Esophagus squamous epithelium (tissue), 4 donors: Measurements from ENCODE around the gene TAX1BP3.

ENCODE experiments used
- POLR2A ChIP-seq, 4 donors: fragments of 450-650 bp; IDR thresholded peaks; one replicate each; pipeline ENCODE4 v1.6.1; 2017; ENCODE audit warnings: antibody characterized with exemption in 4 of 4, mild to moderate bottlenecking in 4 of 4, moderate library complexity in 3 of 4
- TF ChIP-seq, protein P1 (sequence below), 6 experiments: fragments of 450-650 bp in 4 of 6; fragments of 200-600 bp in 2 of 6; sonication (generic) in 2 of 6; IDR thresholded peaks; one replicate each; pipeline ENCODE4 v1.5.1; 2016 to 2019; ENCODE audit warnings: antibody characterized with exemption in 6 of 6, mild to moderate bottlenecking in 4 of 6, moderate library complexity in 4 of 6

DNA sequence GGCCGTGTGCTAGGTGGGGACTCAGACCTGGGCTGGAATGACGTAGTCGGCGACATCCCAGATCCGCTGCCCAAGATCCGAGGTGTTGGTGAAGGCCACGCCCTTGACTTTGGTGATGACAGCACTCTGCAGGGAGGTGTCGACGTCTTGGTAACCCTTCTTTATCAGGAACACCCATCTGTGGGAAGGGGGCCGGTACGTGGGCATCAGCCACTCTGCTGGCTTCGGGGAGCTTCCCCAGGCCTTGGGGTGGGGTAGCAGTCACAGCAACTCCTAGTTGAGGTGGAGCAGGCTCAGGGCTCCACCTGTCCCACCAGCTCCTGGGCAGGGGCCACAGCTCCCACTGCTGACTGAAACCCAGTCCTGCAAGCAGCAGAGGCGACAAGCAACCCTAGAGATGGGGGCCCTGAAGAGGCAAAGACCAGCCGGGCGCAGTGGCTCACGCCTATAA is 23.3 kb upstream of the TAX1BP3 start:
- TF ChIP-seq, protein P1, sequence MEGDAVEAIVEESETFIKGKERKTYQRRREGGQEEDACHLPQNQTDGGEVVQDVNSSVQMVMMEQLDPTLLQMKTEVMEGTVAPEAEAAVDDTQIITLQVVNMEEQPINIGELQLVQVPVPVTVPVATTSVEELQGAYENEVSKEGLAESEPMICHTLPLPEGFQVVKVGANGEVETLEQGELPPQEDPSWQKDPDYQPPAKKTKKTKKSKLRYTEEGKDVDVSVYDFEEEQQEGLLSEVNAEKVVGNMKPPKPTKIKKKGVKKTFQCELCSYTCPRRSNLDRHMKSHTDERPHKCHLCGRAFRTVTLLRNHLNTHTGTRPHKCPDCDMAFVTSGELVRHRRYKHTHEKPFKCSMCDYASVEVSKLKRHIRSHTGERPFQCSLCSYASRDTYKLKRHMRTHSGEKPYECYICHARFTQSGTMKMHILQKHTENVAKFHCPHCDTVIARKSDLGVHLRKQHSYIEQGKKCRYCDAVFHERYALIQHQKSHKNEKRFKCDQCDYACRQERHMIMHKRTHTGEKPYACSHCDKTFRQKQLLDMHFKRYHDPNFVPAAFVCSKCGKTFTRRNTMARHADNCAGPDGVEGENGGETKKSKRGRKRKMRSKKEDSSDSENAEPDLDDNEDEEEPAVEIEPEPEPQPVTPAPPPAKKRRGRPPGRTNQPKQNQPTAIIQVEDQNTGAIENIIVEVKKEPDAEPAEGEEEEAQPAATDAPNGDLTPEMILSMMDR (IDR thresholded peaks at IDR 0.05) = no peak
- no peak for TF ChIP-seq POLR2A (IDR thresholded peaks at IDR 0.05)
